ENCODE data around the gene AADACL3. TPM values are rescaled to one million over a fixed set of nuclear protein-coding genes. Genes with fewer than 3 reads are reported as not detected.
"Not testable (repeated sequence)": the region's sequence is repeated elsewhere in the genome, so short reads cannot be mapped to it uniquely, and the experiment has no call there.

AADACL3 gene
- total RNA-seq, 4 donors from 2014 or later = 0.31 TPM; not detected in 3

- DNase-seq (ENCODE audit: low spot score) = no peak
- ATAC-seq (ENCODE audit: low FRiP score) = no peak
- no peak for TF ChIP-seq CTCF (IDR thresholded peaks at IDR 0.05)
These were observed 7.4 kb upstream of the AADACL3 start for GRCh38 chr1:12708396-12709090.

- no peak for DNase-seq (ENCODE audit: low spot score)
- ATAC-seq (ENCODE audit: low FRiP score) = peak; percentile 95
- no peak for TF ChIP-seq CTCF (IDR thresholded peaks at IDR 0.05)
These were observed 6.8 kb upstream of the AADACL3 start for GRCh38 chr1:12709091-12709491.

- ATAC-seq (ENCODE audit: low FRiP score) (no peak), DNase-seq (ENCODE audit: low spot score) (no peak)
- TF ChIP-seq CTCF (IDR thresholded peaks at IDR 0.05) = no peak
These were observed 6.2 kb upstream of the AADACL3 start for GRCh38 chr1:12709696-12710095.

- ATAC-seq (ENCODE audit: low FRiP score) = no peak
- no peak for TF ChIP-seq CTCF (IDR thresholded peaks at IDR 0.05)
- no peak for DNase-seq (ENCODE audit: low spot score)
These were observed 4.4 kb upstream of the AADACL3 start for GRCh38 chr1:12711536-12711935.

- TF ChIP-seq CTCF (IDR thresholded peaks at IDR 0.05) = no peak
- no peak for ATAC-seq (ENCODE audit: low FRiP score)
These were observed 3.8 kb upstream of the AADACL3 start for GRCh38 chr1:12712076-12712475.

GRCh38 chr1:12712929-12713328, 3.0 kb upstream of the AADACL3 start:
- no peak for DNase-seq (ENCODE audit: low spot score)
- no peak for ATAC-seq (ENCODE audit: low FRiP score)
- no peak for TF ChIP-seq CTCF (IDR thresholded peaks at IDR 0.05)

More at GRCh38 chr1:12712076-12712475, 3.8 kb upstream of the AADACL3 start:
- no peak for DNase-seq (ENCODE audit: low spot score)

- DNase-seq (ENCODE audit: low spot score); ATAC-seq (ENCODE audit: low FRiP score): not testable (repeated sequence)
These were observed 2.3 kb upstream of the AADACL3 start for GRCh38 chr1:12713651-12714050.

All from omental fat pad (tissue), 4 donors.